ENCODE data around the gene NPNT.
A peak's percentile ranks its signal among the peaks of the same experiment; 100 is the strongest.

NPNT gene

DNA sequence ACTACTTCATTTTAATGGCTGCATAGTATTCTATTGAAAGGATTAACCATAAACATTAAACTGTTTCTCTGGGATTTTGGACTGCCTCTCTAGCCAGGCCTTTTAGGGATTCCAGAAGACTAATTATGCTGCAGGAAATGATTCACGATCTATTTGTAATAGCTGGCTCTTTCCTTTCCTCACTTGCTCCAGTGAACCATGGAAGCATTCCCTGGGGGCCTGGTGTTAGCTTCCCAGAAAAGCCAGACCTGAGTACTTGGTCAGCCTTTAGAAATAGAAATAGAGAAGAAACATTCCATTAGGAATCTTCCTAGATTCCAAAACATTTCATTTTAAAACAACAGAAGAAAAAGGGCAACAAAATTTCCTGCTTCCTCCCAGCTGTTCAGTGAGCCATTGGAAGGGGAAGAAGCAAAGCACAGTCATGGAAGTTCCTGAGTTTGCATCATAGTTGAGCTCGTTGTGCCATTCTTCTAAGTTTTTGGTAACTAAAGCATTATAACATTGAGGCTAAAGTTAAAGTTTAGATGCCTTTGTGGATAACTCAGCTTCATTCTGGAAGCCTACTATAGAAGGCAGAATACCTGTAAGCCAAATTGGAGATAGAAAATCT lies 83.5 kb downstream of the NPNT start:
- DNase-seq (ENCODE audit: low read depth): peak; percentile 75
- no peak overlapping the region for H3K4me3 ChIP-seq (ENCODE audit: low read length)
- TF ChIP-seq, protein P1, sequence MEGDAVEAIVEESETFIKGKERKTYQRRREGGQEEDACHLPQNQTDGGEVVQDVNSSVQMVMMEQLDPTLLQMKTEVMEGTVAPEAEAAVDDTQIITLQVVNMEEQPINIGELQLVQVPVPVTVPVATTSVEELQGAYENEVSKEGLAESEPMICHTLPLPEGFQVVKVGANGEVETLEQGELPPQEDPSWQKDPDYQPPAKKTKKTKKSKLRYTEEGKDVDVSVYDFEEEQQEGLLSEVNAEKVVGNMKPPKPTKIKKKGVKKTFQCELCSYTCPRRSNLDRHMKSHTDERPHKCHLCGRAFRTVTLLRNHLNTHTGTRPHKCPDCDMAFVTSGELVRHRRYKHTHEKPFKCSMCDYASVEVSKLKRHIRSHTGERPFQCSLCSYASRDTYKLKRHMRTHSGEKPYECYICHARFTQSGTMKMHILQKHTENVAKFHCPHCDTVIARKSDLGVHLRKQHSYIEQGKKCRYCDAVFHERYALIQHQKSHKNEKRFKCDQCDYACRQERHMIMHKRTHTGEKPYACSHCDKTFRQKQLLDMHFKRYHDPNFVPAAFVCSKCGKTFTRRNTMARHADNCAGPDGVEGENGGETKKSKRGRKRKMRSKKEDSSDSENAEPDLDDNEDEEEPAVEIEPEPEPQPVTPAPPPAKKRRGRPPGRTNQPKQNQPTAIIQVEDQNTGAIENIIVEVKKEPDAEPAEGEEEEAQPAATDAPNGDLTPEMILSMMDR (IDR thresholded peaks at IDR 0.05; ENCODE audit: insufficient read depth, low read depth, low read length, missing control alignments): no peak

DNA sequence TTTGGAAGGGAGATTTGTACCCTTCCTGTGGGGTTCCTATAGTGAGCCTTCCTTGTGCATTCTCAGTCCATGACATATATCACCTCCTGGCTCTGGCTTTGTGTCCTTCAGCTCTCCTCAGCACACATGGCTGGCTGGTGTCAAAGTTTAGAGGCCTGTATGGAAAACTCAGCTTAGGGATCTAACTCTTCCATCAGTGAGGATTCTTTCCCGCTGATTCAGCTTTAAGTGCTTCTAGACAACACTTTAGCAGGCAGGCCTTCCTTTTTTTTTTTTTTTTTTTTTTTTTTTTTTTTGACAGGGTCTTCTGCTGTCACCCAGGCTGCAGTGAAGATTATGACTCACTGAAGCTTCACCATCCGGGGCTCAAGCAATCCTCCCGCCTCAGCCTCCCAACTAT lies 84.2 kb downstream of the NPNT start:
- DNase-seq (ENCODE audit: low read depth): no peak
- H3K4me3 ChIP-seq (ENCODE audit: low read length): no peak overlapping the region
- TF ChIP-seq, protein P1 (IDR thresholded peaks at IDR 0.05; ENCODE audit: insufficient read depth, low read depth, low read length, missing control alignments): no peak

DNA sequence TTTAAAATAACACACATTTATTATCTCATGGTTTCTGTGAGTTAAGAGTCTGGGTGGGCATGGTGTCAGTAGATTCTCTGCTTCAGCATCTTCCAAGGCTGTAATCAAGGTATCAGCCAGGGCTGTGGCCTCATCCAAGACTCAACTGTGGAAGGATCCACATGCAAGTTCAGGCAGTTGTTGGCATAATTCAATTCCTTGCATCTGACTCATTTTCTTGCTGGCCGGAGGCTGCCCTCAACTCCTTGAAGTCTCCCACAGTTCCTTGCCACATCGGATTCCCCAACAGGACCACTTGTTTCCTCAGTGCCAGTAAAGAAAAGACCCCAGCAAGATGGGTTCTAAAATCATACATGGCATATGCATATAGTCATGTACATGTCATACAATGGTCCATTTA lies 93.4 kb downstream of the NPNT start:
- DNase-seq (ENCODE audit: low read depth): peak; percentile 35
- no peak overlapping the region for H3K4me3 ChIP-seq (ENCODE audit: low read length)
- TF ChIP-seq, protein P1 (IDR thresholded peaks at IDR 0.05; ENCODE audit: insufficient read depth, low read depth, low read length, missing control alignments): no peak

DNA sequence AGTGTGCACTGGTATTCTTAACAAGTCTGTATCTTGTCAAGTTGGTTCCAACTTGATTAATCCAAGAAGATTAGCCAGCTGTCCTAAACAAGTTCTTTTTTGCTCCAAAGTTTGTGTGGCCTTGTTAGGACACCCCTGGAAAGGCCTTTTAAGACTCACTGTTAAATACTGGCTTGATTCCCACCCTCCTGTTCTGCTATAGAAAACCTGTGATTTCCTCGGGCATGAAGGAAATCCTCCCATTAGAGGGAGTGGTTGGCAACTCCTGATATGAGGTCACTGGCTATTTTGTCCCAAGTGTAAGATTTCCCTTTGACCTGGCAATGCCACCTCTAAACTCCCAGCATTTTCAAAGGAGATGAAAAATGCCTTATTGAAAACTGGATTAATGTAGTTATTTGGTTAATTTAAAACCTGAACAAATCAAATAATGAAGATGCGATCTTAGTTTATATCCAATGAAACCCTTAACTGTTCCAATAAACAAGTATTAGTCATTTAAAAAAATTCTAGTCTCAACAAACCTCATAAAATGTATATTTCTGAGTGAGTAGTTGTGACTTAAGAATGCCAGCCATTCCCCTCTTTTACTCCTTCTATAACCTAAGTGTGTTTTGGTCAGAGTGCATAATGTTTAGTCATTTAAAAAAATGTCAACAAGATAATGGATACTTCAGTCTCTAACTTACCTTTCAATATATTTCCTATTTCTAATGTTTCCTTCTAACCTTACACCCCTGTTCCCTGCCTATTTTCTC lies 94.4 kb downstream of the NPNT start:
- TF ChIP-seq, protein P1 (IDR thresholded peaks at IDR 0.05; ENCODE audit: insufficient read depth, low read depth, low read length, missing control alignments): no peak
- no peak overlapping the region for H3K4me3 ChIP-seq (ENCODE audit: low read length)
- DNase-seq (ENCODE audit: low read depth): no peak

DNA sequence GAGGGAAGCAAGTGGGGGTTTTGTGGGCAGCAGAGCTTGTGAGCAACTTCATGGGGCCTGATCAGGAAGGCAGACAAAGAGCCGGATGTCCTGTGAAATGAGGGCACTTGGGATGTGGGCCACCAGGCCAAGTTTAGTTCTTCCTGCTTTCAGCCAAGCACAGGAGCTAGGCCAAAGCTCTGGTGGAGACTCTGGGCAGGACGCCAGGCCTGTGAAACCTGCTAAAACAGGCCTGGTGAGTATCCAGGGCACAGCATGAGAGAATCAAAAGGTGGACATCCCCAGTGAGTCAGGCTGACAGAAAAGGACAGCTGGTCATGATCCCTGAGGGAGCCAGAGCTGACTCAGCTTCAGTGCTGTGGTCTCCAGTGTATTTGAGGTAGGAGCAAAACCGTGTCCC lies 95.7 kb downstream of the NPNT start:
- DNase-seq (ENCODE audit: low read depth): peak; percentile 96
- TF ChIP-seq, protein P1 (IDR thresholded peaks at IDR 0.05; ENCODE audit: insufficient read depth, low read depth, low read length, missing control alignments): no peak

DNA sequence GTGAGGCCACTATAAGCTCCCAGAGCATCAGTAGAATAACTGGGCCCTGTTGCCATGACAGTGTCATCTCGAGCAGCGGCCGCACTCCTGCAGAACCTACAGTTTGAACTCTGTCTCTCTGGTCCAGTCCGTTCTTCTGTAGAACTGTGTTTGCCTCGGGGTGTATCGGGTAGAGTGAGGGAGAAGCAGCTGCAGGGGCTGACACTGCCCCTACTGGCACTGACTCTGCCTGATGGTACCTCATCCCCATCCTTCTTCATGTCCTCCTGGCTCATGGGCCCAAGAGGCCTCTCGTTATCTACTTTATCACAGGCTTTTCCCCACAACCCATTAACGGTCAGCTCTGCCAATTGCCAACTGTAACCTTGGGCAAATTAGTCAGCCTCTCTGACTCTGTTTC lies 96.5 kb downstream of the NPNT start:
- H3K4me3 ChIP-seq (ENCODE audit: low read length): no peak overlapping the region
- TF ChIP-seq, protein P1 (IDR thresholded peaks at IDR 0.05; ENCODE audit: insufficient read depth, low read depth, low read length, missing control alignments): no peak
- no peak for DNase-seq (ENCODE audit: low read depth)

More for the DNA sequence above, 95.7 kb downstream of the NPNT start:
- no peak overlapping the region for H3K4me3 ChIP-seq (ENCODE audit: low read length)

Data from epithelial cell of esophagus (primary cell).